ENCODE measurements around the gene MARK3. TPM values are rescaled to one million over a fixed set of nuclear protein-coding genes. Genes with fewer than 3 reads are reported as not detected.

MARK3 gene
- total and polyA plus RNA-seq, 2 donors: 44.4 to 130 TPM

DNA sequence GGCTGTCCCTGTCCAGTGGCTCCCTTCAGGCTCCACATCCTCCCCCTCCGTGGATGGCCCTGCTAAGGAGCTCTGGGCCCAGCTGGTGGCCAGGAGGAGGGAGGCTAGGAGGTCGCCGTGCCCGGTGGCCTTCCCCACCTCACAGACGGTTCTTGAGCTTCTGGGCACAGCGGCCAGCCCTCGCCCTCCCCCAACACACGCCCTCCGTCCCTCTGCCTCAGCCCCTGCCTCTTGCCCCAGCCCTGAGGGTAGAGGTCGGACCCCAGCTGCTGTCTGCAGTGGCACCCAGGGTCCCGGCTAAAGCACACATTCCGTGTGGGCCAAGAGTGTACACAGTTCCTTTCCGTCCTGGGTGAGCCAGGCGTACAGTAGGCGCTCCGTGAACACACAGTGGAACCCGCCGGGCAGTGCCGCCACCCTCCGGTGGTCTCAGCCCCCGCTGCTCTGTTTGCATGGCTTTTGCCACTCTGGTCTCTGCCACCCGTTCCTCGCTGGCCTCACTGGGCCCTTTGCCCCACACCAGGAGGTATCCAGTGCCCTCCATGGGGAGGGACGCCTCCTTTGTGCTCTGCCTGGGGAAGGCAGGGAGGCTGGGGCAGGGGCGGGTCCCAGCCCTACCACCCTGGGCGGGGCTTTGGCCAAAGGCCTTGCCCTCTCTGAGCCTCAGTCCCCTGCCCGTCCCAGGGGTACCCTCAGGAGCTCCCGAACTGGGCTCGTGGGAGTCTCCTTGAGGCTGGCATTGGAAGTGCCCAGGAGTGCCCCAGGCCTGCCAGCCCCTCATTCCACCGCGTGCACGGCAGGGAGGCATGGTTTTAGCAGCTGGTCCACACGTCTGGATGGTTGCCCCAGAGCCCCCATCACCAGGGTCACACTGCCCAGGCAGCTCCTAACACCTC is 156.7 kb downstream of the MARK3 start:
- no peak for DNase-seq (ENCODE audit: extremely low spot score)
- 63% methylated on average over 33 of the region's 33 CpGs for WGBS
- H3K4me1 ChIP-seq (ENCODE audit: insufficient read depth): no peaks in the 10 kb centered on the region
- no peaks in the 10 kb centered on the region for H3K36me3 ChIP-seq (ENCODE audit: insufficient read depth)
- no peak overlapping the region for H3K27ac ChIP-seq (ENCODE audit: low read depth)
- H3K4me3 ChIP-seq (ENCODE audit: low read depth, low read length): no peak overlapping the region

DNA sequence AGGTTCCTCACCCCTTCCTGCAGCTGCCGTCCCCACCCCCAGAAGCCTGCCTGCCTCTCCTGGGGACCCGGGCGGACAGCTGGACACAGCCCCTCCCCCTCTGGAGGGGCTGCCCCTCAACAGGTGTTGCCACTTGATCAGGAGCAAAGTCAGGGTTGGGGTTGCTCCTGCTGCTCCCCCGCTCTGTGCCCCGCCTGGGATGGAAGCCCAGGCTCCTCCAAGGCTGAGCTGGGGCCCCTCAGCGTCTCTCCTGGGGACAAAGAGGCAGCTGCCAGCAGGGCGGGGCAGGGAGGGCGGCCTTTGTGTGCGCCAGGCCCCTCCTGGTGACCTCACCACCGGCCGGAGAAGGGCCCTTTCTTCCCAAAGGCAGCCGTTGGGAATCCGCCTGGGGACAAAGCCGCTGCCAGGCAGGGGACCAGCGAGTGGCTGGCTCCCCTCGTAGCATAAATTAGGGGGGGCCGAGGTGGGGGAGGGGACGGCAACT is 157.4 kb downstream of the MARK3 start:
- 14% methylated on average over 18 of the region's 18 CpGs for WGBS
- DNase-seq (ENCODE audit: extremely low spot score): no peak
- Histone ChIP-seq H3K36me3 (ENCODE audit: insufficient read depth) (no peaks in the 10 kb centered on the region), H3K27ac (ENCODE audit: low read depth) (no peak overlapping the region), H3K4me3 (ENCODE audit: low read depth, low read length) (no peak overlapping the region), H3K4me1 (ENCODE audit: insufficient read depth) (no peaks in the 10 kb centered on the region)

DNA sequence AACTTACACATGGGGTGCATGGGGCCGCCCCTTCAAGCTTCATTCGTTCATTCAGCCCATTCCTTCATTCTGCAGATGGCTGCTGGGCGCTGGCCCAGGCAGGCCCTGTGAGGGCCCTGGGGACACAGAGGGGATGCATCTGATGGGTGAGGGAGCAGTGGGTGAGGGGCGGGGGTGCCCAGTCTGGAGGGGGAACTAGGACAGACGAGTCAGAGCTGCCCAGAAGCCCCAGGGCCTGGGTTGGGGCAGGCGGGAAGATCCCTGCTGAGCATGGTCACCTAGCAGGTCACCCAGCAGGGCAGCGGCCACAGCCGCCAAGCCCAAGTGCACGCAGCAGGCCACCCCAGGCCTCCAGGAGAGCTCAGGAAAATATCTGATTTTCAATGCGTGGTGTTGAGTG is 157.9 kb downstream of the MARK3 start:
- no peaks in the 10 kb centered on the region for H3K36me3 ChIP-seq (ENCODE audit: insufficient read depth)
- no peak overlapping the region for H3K4me3 ChIP-seq (ENCODE audit: low read depth, low read length)
- no peak overlapping the region for H3K27ac ChIP-seq (ENCODE audit: low read depth)
- no peak for DNase-seq (ENCODE audit: extremely low spot score)
- H3K4me1 ChIP-seq (ENCODE audit: insufficient read depth): no peaks in the 10 kb centered on the region
- 67% methylated on average over 10 of the region's 10 CpGs for WGBS

DNA sequence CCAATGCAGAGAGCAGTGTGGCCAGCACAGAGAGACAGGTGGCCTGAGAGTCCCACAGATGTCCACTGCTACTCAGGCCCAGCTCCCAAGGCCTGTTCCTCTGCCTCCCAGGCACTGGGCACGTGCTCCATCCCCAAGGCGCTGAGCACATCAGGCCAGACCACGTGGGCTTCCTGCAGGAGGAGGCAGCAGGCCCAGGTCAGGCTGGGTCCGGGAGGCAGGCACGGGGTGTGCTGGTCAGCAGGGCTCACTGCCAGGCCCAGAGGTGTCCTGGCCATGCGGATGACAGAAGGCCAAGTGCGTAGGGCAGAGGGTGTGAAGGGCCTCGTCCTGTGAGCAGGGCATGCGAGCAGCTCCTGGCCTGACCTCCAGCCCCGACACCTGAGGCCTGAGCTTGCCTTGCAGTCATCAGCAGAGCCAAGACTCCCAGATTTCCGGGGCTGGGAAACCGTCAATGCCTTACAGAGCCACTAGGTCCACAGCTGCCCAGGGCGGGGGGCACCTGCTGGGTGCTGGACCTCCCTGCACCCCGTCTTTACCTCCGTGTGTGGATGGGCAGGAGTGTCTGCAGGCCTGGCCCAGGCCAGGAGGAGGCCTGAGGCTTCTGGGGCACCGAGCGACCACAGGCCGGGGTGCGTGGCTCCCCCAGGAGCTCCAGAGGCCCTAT is 158.6 kb downstream of the MARK3 start:
- no peak overlapping the region for H3K27ac ChIP-seq (ENCODE audit: low read depth)
- WGBS: 48% methylated on average over 19 of the region's 19 CpGs
- no peaks in the 10 kb centered on the region for H3K36me3 ChIP-seq (ENCODE audit: insufficient read depth)
- no peaks in the 10 kb centered on the region for H3K4me1 ChIP-seq (ENCODE audit: insufficient read depth)
- no peak overlapping the region for H3K4me3 ChIP-seq (ENCODE audit: low read depth, low read length)
- no peak for DNase-seq (ENCODE audit: extremely low spot score)

DNA sequence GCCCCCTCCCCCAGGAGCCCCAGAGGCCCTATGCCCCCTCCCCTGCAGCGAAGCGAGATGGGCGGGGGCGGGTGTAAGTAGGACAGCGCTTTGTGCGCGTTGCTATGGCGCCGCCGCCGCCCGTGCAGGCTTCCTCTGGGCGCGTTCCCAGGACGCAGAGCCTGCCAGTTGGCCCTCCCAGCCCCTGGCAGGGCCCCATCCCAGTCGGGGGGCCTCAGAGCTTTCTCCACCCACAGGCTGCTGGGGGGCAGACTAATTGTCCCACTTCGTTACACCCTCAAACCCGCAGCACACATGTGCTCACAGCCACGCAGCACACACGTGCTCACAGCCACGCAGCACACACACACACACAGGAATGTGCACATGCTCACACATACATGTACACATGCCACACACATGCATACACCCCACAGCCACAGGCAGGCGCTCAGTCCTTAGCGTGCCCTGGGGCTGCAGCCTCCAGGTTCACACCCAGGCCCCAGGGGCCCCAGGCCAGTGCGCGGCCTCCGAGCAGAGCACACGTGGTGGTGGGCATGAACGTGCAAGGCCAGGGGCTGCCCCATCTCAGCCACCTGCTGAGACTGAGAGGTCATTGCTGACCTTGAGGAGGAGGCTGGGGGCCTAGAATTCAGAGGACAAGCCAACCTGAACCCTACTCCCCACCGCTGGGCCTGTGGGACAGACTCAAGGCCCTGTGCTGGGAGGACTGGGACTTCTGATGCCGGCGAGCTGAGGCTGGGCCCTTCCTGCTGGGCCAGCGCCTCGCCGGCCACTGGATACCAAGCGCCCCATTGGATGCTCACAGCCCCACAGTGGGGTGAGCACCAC is 159.4 kb downstream of the MARK3 start:
- Histone ChIP-seq H3K27ac (ENCODE audit: low read depth) (no peak overlapping the region), H3K4me3 (ENCODE audit: low read depth, low read length) (no peak overlapping the region), H3K36me3 (ENCODE audit: insufficient read depth) (no peaks in the 10 kb centered on the region), H3K4me1 (ENCODE audit: insufficient read depth) (no peaks in the 10 kb centered on the region)
- WGBS: 39% methylated on average over 35 of the region's 35 CpGs
- no peak for DNase-seq (ENCODE audit: extremely low spot score)

DNA sequence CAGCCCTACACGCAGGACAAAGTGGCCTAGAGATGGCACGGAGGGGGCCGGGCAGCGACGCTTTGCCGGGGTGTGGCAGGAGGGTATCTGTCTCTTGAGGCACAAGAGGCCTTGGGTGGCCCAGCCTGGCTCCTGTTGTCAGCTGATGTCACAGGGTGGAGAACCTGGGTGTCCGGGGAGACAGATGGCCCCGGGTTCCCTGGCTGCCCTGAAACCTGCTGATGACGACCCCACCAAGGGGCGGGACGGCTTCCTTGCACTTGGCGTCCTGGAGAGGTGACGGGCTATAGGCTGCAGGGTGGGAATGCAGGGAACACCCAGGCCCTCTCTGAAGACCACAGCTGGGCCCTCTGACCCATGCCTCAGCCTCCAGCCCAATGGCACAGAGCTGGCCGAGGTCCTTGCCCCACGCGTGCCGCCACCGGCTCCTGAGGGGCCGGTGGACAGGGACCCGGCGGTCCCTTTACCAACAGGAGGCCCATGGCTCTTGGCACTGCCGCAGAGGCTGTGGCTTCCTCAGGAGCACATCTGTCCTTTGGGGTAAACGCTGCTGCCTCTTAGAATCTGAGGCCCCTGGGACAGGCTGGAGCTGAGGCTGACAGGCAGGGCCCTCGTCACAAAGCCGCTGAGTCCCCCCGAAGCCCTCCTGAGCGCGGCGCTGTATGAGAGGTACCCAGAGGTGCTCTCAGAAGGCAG is 160.2 kb downstream of the MARK3 start:
- H3K4me1 ChIP-seq (ENCODE audit: insufficient read depth): no peaks in the 10 kb centered on the region
- H3K36me3 ChIP-seq (ENCODE audit: insufficient read depth): no peaks in the 10 kb centered on the region

DNA sequence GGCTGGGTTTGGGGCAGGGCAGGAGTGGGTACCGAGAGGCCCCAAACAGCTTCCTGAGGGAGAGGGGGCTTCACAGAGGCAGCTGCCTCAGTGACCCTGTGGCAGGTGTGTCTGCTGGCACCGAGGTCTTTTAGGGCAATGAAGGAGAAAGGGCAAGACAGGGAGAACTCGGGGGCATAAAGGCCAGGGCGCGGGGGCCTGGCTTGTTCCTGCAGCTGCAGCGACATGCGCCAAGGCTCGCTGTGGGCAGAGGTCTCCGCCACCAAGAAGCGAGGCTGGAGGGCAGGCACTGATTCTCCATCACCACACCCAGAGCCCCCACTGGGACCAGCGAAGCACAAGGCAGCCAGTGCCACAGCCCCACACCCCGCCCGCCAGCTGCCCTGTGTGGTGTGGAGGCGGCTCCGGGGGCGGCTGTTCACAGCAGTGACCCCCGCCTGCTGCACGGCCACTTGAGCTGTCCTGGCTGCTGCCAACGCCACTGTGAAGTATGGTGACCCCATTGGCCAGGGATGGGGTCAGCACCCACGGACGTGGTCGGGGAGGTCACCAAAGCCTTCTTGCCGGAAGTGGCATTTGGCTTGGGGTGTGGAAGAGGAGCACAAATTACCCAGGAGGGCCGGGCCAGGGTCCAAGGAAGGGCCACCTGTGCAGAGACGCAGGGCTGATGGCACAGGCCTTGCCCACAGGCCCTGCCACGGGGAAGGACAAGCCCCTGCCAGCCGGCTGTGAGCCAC is 160.9 kb downstream of the MARK3 start:
- Histone ChIP-seq H3K27ac (ENCODE audit: low read depth) (no peak overlapping the region), H3K4me1 (ENCODE audit: insufficient read depth) (no peaks in the 10 kb centered on the region), H3K4me3 (ENCODE audit: low read depth, low read length) (no peak overlapping the region), H3K36me3 (ENCODE audit: insufficient read depth) (no peaks in the 10 kb centered on the region)
- DNase-seq (ENCODE audit: extremely low spot score): no peak
- 86% methylated on average over 27 of the region's 27 CpGs for WGBS

More for the DNA sequence above, 160.2 kb downstream of the MARK3 start:
- H3K4me3 ChIP-seq (ENCODE audit: low read depth, low read length): no peak overlapping the region
- WGBS: 88% methylated on average over 29 of the region's 29 CpGs
- DNase-seq (ENCODE audit: extremely low spot score): no peak
- no peak overlapping the region for H3K27ac ChIP-seq (ENCODE audit: low read depth)

DNA sequence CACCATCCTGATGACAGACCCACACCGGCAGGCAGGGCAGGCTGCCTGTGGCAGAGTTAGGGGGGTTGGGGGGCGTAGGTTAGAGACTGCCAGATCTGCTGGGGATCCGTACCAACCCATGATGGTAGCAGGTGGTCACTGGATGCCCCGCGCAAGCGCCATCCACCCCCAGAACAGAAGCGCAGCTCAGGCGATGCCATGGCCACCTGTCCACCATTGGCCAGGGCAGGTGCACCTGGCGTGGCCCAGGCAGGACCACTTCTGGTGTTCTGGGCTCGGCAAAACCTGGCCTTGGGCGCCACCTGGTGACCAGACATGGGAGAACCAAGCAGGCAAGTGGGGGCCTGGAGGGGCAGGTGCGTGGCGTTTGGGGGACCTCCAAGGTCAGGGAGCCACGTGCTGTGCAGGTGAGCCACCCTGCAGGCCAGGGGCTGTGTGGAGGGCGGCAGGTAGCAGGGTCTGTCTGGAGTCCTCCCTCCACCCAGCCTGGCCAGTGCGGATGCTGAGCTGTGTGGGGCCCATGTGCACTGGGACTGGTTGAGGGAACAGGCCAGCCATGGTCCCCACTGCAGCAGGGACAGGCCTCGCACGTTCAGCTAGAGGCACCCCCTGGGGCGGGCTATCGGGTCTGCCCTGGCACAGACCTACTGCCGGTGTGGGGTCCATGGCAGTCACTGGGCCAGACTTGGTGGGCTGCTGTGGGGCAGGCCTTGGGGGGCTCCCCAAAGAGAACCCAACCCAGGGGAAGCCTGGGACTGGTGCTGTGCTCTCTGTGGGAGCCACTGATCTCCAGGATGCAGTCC is 161.6 kb downstream of the MARK3 start:
- Histone ChIP-seq H3K4me1 (ENCODE audit: insufficient read depth) (no peaks in the 10 kb centered on the region), H3K36me3 (ENCODE audit: insufficient read depth) (no peaks in the 10 kb centered on the region), H3K4me3 (ENCODE audit: low read depth, low read length) (no peak overlapping the region), H3K27ac (ENCODE audit: low read depth) (no peak overlapping the region)
- WGBS: 27% methylated on average over 21 of the region's 21 CpGs
- no peak for DNase-seq (ENCODE audit: extremely low spot score)

DNA sequence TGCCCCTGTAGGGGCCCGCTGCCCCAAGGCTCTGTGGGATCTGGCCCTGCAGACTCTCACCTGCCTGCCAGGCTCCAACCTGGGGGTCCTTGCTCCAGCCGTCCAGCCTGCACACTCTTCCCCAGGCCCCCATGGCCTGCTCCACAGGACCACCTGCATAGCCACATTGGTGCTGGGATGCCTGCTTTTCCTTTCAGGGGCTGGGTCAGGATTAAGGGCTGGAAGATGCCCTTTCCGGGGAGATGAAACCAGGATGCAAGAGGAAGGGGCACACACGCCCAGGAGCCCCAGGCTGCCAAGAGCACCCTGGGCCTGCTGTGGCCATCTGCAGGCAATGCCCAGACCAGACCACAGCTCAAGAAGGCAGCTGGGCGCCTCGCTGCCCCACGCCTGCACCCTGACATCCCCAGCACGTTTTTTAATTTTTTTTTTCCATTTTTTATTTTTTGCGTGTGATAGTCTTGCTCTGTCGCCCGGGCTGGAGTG is 162.3 kb downstream of the MARK3 start:
- H3K27ac ChIP-seq (ENCODE audit: low read depth): no peak overlapping the region

DNA sequence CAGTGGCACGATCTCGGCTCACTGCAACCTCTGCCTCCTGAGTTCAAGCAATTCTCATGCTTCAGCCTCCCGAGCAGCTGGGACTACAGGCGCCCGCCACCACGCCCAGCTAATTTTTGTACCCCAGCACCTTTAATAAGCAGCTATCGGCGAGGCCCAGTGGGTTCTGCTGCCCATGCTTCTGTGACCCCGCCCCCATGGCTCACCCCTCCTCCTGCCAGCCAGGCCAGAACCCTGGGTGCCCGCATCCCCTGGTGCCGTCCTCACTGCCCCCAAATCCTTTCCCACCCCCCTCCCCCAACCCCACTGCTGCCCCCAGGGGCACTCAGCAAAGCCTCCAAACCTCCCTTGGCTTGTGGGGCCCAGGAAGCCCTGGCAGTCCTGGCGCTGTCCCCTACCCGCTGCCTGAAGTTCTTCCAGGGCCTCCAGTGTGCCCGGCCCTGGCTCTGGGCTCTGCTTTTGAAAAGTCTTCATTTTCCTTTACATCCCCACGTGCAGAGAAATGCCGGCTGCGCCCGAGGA is 162.8 kb downstream of the MARK3 start:
- WGBS: 92% methylated on average over 18 of the region's 18 CpGs
- Histone ChIP-seq H3K4me3 (ENCODE audit: low read depth, low read length) (no peak overlapping the region), H3K4me1 (ENCODE audit: insufficient read depth) (no peaks in the 10 kb centered on the region), H3K27ac (ENCODE audit: low read depth) (no peak overlapping the region), H3K36me3 (ENCODE audit: insufficient read depth) (no peaks in the 10 kb centered on the region)
- no peak for DNase-seq (ENCODE audit: extremely low spot score)

More for the DNA sequence above, 162.3 kb downstream of the MARK3 start:
- H3K4me3 ChIP-seq (ENCODE audit: low read depth, low read length): no peak overlapping the region
- no peaks in the 10 kb centered on the region for H3K4me1 ChIP-seq (ENCODE audit: insufficient read depth)
- 82% methylated on average over 11 of the region's 11 CpGs for WGBS
- no peaks in the 10 kb centered on the region for H3K36me3 ChIP-seq (ENCODE audit: insufficient read depth)
- no peak for DNase-seq (ENCODE audit: extremely low spot score)

DNA sequence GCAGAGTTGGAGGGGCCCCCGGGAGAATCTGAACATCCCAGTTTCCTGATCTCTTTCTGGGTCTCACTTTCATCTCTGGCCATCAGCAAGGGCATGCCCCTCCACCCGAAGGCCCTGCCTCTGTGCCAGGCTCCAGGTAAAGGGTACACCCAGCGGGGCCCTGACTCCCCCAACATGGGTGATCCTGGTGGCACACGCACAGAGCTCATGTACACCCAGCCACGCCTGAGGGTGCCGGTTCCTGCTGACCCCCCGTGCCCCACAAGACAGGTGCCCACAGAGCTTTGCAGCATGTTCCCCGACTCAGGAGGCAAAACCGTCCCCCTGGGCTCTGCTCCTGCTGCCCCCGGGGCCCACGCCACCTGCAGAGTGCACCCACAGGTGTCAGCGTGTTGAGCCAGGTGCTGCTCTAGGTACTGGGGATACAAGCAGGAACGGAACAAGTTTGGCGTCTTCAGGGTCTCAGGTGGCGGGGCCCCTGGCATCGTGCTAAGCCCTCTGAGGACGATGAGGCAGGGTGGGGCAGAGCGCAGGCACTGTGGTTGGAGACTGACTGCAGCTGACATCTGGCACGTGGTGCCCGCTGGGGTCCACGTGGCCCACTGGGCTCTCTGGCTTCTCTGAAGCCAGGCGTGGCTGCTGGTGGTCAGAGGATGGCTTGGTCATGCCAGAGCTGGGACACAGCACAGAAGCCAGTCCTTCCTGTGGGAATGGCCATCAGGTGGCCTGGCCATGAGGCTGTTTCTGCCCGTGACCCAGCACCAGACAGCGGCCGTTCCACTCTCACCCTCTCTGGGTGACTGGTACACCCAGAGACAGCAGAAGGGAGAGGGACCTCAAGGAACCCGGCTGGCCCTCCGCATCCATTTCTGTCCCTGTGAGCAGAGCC is 163.5 kb downstream of the MARK3 start:
- Histone ChIP-seq H3K36me3 (ENCODE audit: insufficient read depth) (no peaks in the 10 kb centered on the region), H3K4me1 (ENCODE audit: insufficient read depth) (no peaks in the 10 kb centered on the region), H3K4me3 (ENCODE audit: low read depth, low read length) (no peak overlapping the region), H3K27ac (ENCODE audit: low read depth) (no peak overlapping the region)
- 92% methylated on average over 27 of the region's 27 CpGs for WGBS
- no peak for DNase-seq (ENCODE audit: extremely low spot score)
